HG02840 (cell line): ENCODE results near the gene PALB2.
"Not testable (repeated sequence)": the region's sequence is repeated elsewhere in the genome, so short reads cannot be mapped to it uniquely, and the experiment has no call there.

Source experiments
- ATAC-seq: cut with Tn5 transposase; IDR thresholded peaks from one replicate; pipeline ENCODE4 v1.9.1; 2021; ENCODE audit warnings: mild to moderate bottlenecking, moderate library complexity, moderate number of reproducible peaks; ENCODE audit not compliant: unreplicated experiment, low FRiP score

Gene PALB2

GRCh38 chr16:23650674-23651416, 9.7 kb upstream of the PALB2 start:
- ATAC-seq: no peak

- no peak for ATAC-seq
These were observed 1.2 kb upstream of the PALB2 start for GRCh38 chr16:23642246-23642774.

DNA sequence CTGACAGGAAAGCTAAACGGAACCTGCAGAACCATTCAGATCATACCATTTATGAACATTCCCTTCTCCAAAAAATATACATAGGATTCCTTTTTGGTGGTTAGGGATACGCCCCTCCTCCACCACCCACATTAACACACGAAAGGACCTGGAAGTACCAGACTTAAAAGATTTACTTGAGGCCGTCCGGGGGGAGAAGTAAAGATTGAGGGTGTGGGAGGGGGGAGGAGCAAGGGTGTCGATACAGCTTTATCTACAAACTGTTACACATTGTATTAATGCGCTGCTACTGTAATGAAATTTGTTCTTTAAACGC, 537 bp downstream of the PALB2 start:
- ATAC-seq: no peak

DNA sequence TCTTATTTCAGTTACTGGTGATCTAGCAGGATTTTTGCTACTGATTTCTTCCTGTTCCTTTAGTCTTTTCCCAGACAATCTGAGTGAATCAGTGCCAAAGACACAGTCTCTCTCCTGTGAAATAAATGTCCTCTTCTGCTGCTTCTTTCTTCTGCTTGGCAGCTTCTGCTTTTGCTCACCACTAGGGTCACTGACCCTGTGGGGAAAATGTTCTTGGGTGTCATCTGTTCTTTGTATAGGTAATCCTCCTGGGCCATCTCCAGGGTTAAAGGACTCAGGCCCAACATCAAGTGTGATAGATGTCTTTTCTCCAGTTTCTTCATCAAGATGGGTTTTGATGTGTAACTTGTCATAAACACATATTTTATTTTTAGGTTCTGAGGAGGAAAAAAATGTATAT, 5.2 kb downstream of the PALB2 start:
- no peak for ATAC-seq

DNA sequence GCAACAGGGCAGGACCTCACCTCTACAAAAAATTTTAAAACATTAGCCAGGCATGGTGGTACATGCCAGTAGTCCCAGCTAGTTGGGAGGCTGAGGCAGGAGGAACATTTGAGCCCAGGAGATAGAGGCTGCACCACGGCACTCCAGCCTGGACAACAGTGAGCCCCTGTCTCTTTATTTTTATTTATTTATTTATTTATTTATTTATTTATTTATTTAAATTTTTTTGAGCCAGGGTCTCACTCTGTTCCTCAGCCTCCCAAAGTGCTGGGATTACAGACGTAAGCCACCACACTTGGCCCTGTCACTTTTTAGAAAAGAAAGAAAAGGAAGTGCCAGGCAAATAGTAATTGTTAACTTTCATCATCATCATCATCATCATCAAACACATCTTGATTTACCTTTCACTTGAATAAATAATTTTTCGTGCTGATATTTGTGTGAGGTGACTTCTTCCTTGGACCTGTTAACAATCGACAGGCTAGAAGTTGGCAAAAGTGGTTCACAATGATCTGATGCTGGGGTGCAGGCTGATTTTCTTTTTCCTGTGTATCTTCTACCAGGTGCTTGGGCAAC, 6.6 kb downstream of the PALB2 start:
- ATAC-seq: no peak

DNA sequence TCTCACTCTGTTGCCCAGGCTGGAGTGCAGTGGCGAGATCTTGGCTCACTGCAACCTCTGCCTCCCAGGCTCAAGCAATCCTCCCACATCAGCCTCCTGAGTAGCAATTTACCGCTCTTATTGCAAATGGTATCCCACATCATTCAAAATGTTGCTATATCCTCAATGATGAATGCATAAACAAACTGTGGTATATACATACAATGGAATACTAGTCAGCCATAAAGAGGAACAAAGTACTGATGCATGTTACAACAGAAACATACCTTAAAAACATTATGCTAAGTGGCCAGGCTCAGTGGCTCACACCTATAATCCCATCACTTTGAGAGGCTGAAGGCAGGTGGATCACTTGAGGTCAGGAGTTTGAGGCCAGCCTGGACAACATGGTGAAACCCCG, 9.2 kb downstream of the PALB2 start:
- not testable (repeated sequence) for ATAC-seq

- no peak for ATAC-seq
These were observed 11.6 kb downstream of the PALB2 start for GRCh38 chr16:23629516-23629915.

DNA sequence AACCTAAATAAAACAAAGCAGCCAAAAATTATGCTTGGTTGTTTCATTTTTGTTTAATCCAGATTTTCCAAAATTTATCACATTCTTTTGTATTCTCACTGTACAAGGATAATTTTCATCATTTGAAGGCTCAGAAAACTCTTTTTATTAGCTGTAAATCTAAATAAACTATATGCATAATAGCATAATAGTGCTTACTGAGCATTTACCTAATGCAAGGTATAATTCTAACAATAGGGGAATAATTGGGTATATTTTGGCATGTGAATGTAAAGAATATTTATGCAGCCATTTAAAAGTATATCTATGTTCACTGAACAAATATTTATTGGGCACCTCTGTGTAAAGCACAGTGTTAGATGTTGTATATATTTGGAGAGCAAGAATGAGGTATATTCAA, 17.0 kb downstream of the PALB2 start:
- ATAC-seq: no peak

- no peak for ATAC-seq
These were observed 25.3 kb downstream of the PALB2 start for GRCh38 chr16:23615805-23616204.

DNA sequence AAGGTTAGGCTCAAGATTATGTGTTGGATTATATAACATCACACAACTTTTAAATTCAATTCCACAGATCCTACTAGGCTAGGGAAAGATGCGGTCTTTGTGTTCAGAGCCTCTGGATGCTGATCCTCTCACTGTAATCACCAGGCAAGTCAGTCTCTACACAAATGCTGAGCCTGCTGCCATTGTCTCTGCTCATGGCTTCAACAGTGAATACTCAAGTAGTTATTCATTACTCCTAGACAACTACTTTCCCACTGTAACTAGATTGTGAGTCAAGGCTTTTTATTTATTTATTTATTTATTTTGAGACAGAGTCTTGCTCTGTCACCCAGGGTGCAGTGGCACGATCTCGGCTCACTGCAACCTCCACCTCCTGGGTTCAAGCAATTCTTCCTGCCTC, 29.2 kb downstream of the PALB2 start:
- no peak for ATAC-seq

DNA sequence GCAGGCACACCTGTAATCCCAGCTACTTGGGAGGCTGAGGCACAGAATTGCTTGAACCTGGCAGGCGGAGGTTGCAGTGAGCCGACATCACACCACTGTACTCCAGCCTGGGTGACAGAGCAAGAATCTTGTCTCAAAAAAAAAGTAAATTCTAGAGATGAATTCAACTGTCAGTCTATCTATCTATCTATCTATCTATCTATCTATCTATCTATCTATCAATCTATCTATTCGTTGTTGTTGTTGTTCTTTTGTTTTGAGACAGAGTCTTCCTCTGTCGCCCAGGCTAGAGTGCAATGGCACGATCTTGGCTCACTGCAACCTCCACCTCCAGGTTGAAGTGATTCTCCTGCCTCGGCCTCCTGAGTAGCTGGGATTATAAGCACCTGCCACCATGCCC, 30.2 kb downstream of the PALB2 start:
- ATAC-seq: not testable (repeated sequence)

DNA sequence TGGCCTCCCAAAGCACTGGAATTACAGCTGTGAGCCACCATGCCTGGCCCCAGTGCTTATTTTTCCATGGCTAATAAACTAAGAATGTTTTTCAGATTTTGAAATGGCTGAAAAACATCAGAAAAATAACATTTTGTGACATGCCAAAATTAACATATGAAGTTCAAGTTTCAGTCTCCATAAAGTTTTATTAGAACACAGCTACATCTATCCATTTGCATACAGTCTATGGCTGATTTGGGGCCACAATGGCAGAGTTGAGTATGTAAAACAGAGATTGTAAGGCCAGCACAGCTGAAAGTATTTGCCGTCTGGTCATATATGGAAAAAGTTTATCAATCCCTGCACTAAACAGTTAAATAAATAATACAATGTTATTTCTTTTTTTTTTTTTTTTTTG, 31.2 kb downstream of the PALB2 start:
- no peak for ATAC-seq

DNA sequence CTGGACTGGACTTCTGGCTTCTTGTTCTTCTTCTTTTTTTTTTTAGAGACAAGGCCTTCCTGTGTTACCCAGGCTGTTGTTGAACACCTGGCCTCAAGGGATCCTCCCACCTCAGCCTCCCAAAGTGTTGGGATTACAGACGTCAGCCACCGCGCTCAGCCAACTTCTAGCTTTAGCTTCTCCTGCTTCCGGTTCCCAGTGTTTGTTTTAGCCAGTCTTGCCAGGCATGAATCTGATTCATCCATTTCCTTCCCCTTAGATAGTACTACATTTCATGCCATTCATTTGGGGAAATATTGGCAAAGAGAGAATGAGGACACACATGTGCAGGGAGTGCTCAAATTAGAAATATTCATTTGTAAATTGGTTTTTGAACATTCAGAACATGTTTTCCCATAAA, 32.9 kb downstream of the PALB2 start:
- ATAC-seq: no peak

GRCh38 chr16:23607726-23608125, 33.4 kb downstream of the PALB2 start:
- no peak for ATAC-seq

DNA sequence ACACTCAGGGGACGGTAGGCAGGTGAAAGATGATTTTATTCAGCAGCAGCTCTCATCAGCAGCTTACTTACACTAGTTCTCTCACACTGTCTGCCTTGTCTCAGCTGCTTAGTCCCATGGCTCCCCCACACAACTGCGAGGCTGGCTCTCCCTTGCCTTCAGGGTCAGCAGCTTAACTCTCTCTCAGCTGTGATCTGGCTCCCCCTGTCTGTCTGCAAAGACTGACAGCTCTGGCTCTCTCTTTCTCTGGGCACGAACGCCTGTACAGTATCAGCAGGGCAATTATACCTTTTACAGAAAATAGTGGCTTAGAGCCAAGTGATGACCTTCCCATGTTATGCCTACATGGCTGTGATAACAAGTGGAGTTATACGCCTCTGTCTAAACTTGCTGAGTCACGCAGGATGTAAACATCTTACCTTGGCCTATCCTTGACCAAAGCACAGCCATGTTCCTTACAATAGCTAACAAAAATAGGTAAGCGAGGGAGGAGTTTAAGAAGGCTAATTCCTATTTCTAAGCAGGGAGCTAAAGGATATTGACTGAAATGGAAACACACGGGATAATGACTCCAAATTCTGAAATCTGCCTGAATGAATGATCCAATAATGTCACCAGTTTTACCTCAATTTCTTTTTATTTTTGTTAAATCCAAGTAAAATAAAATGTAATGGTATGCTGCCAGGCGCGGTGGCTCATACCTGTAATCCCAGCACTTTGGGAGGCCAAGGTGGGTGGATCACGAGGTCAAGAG, 43.9 kb downstream of the PALB2 start:
- ATAC-seq: no peak

DNA sequence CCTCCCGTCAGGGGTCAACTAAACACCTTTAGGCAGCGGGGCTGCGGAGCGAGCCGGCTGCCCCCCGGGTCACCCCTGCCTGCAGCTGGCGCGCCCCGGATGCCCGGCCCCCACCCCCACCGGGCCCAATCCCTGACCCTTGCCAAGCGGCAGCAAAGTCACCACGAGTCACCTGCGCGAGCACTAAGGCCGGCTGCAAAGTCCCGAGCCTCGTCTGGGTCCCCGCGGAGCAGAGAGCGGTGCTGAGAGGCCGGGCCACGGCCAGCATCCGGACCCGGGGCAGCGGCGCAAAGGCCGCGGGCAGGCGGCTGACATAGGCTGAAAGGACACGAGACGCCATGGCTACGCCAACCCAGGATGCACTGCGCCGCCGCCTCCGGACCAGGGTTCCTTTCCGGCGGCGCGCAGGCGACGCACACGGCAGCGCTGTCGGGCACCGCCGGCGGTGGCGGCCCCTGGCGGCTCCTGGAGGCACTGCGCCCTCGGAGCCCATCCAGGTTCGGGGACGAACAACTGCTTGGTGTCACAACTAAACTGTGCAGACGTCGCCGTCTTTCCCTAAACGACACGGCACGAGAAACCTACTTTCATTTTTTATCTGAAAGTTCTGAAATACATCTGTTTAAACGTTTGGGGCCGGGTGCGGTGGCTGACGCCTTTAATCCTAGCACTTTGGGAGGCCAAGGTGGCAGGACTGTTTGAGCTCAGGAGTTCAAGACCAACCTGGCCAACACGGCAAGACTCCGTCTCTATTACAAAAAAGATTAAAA, 45.0 kb downstream of the PALB2 start, which contains the start of gene NDUFAB1:
Gene NDUFAB1, minus strand, starts transcription at position 366 of the 770 bp plus-strand sequence. Its CDS starts 26 bp downstream, at position 340.
- peak; percentile 90 for ATAC-seq

- ATAC-seq: no peak
These were observed 45.7 kb downstream of the PALB2 start for GRCh38 chr16:23595246-23595950.

DNA sequence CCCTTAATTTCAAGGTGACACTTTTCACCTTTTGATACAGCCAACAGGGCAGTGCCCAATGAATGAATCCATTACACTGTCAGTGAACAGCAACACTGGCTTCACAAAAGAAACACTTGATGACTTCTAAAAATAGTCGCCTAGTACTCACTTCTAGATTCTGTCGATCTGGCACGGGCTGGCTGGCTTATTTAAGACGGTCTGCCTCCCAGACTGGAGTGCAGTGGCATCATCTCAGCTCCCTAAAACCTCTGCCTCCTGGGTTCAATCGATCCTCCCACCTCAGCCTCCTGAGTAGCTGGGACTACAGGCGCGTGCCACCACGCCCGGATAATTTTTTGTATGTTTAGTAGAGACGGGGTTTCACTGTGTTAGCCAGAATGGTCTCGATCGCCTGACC, 46.9 kb downstream of the PALB2 start:
- ATAC-seq: no peak

- no peak for ATAC-seq
These were observed 50.9 kb downstream of the PALB2 start for GRCh38 chr16:23590181-23590580.

GRCh38 chr16:23587726-23588125, 53.4 kb downstream of the PALB2 start:
- no peak for ATAC-seq
